Neural crest cell (in vitro differentiated cells): ENCODE measurements around the gene TCERG1L. TPM values are rescaled to one million over a fixed set of nuclear protein-coding genes. Genes with fewer than 3 reads are reported as not detected.

Source experiments
- DNase-seq: peaks from one replicate; pipeline ENCODE4 v3.0.0; 2021; ENCODE audit warnings: low read depth, mixed read lengths, low spot score
- H3K27ac Mint-ChIP-seq: one replicate; pipeline ENCODE4 v1.8.0; 2021; ENCODE audit warnings: mild to moderate bottlenecking, mixed read lengths; ENCODE audit not compliant: unreplicated experiment
- H3K27me3 Mint-ChIP-seq: 2 replicates; pipeline ENCODE4 v1.8.0; 2021; ENCODE audit warnings: low read depth, mild to moderate bottlenecking, mixed read lengths
- H3K36me3 Mint-ChIP-seq: 2 replicates; pipeline ENCODE4 v1.8.0; 2021; ENCODE audit warnings: low read depth, mild to moderate bottlenecking, mixed read lengths
- H3K4me1 Mint-ChIP-seq: 2 replicates; pipeline ENCODE4 v1.8.0; 2021; ENCODE audit warnings: mixed read lengths
- H3K4me3 Mint-ChIP-seq: one replicate; pipeline ENCODE4 v1.8.0; 2021; ENCODE audit warnings: mild to moderate bottlenecking, mixed read lengths
- H3K9me3 Mint-ChIP-seq: 2 replicates; pipeline ENCODE4 v1.8.0; 2021; ENCODE audit warnings: mixed read lengths
- total RNA-seq: library from RNA; stranded (reverse); gene quantifications from 2 replicates; pipeline ENCODE4 v1.2.1, GENCODE V29; 2021
- TF ChIP-seq, protein P1 (sequence below): fragments of 200-600 bp; sonication (generic); conservative IDR thresholded peaks from 2 replicates; pipeline ENCODE4 v1.5.0; 2021; ENCODE audit warnings: antibody characterized with exemption, mild to moderate bottlenecking

TCERG1L gene
- total RNA-seq, 1 donor from 2014 or later = 0.96 TPM

DNA sequence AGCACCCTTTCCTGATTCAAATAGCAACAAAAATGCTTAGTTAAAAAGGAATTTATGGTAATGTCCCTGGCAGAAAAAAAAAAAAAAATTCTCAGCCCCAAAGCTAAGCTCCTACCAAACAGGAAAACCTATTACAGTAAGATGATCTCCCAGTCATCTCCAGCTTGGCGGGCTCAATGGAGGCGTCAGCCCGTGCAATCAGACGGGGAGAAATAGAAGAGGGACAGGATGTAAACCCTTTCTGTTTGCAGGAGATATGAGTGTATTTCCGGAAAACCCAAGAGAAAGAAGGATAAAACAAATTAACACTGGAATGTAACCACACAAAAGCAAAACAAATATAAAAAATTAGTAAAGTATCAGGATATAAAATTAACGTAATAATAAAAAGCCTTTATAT is 242.8 kb downstream of the TCERG1L start:
- no peaks in the 10 kb centered on the region for H3K36me3 Mint-ChIP-seq
- DNase-seq = no peak
- no peak overlapping the region for H3K27ac Mint-ChIP-seq
- H3K4me3 Mint-ChIP-seq = no peak overlapping the region
- H3K4me1 Mint-ChIP-seq = peaks cover 12% of the 10 kb centered on the region
- peaks cover 16% of the 10 kb centered on the region for H3K27me3 Mint-ChIP-seq
- H3K9me3 Mint-ChIP-seq = no peaks in the 10 kb centered on the region
- TF ChIP-seq, protein P1, sequence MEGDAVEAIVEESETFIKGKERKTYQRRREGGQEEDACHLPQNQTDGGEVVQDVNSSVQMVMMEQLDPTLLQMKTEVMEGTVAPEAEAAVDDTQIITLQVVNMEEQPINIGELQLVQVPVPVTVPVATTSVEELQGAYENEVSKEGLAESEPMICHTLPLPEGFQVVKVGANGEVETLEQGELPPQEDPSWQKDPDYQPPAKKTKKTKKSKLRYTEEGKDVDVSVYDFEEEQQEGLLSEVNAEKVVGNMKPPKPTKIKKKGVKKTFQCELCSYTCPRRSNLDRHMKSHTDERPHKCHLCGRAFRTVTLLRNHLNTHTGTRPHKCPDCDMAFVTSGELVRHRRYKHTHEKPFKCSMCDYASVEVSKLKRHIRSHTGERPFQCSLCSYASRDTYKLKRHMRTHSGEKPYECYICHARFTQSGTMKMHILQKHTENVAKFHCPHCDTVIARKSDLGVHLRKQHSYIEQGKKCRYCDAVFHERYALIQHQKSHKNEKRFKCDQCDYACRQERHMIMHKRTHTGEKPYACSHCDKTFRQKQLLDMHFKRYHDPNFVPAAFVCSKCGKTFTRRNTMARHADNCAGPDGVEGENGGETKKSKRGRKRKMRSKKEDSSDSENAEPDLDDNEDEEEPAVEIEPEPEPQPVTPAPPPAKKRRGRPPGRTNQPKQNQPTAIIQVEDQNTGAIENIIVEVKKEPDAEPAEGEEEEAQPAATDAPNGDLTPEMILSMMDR = no peak

DNA sequence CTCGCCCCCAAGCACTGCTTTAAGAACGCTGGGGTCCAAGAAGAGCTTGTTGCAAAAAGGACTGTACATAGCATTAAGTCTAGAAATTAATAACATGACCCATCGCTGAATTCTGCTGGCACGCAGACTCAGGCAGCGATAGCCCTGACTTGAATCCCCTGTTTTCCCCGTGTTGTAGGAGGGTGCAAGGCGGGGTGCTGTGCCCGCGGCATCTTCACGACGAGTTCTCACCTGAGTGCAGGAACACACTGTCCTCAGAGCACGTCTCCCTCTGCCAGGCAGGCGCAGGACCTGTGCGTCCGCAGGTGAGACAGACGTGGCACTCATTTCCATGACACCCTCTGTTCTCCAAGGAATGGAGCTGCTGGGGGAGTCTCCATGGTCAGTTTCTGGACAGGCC is 243.2 kb downstream of the TCERG1L start:
- TF ChIP-seq, protein P1 = no peak
- DNase-seq = no peak
- Mint-ChIP-seq H3K27me3 (peaks cover 16% of the 10 kb centered on the region), H3K27ac (no peak overlapping the region), H3K36me3 (no peaks in the 10 kb centered on the region), H3K4me1 (peaks cover 12% of the 10 kb centered on the region), H3K4me3 (no peak overlapping the region), H3K9me3 (no peaks in the 10 kb centered on the region)

DNA sequence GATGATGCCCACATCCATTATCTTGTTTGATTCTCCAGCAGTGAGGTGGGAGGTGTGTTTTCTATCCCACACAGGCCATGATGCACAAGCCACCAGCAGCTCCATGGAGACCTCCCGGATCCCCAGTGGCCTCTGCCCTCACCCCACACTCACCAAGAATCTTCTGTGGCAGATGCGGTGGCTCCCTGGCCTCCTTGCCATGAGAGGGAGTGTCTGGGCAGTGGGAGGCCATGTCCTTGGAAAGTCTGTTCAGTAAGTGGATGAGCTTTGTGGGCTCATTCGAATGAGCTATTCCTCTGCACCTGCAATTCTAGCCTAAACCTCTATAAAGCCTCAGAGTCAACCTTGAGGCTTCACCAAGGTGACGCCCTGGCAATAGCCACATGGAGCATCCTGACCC is 243.8 kb downstream of the TCERG1L start:
- no peaks in the 10 kb centered on the region for H3K9me3 Mint-ChIP-seq
- H3K27me3 Mint-ChIP-seq = peaks cover 16% of the 10 kb centered on the region
- DNase-seq = no peak
- H3K36me3 Mint-ChIP-seq = no peaks in the 10 kb centered on the region
- H3K27ac Mint-ChIP-seq = no peak overlapping the region
- no peak overlapping the region for H3K4me3 Mint-ChIP-seq
- TF ChIP-seq, protein P1 = no peak
- peaks cover 12% of the 10 kb centered on the region for H3K4me1 Mint-ChIP-seq

DNA sequence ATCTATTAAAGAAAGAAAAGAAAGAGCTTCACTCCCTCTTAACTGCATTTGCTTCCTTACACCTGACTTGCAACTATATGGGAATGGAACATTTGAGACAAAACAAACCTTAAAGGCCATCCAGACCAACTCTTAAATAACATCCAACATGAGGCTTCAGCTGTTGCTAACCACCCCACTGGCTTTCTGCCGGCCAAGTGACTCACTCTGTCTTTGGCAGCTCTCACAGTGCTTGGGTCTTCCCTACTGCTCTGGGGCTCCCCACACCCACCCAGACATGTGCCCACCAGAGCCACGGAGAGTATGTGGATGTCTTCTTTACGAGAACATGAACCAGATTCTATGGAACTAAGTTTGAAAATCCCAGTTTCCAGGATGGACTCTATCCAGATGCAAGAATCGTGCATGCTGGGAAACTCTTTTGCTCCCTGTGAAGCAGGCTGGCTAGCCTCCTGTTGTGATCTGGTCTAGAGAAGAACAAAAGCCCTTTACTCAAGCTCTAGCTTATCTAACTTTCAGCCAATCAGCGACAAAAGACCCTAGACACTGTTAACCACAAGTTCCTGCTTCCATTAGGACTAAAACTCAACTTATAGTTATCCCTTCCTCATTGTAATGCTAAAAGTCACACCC is 245.7 kb downstream of the TCERG1L start:
- TF ChIP-seq, protein P1 = no peak
- Mint-ChIP-seq H3K36me3 (no peaks in the 10 kb centered on the region), H3K27ac (no peak overlapping the region), H3K27me3 (peaks cover 16% of the 10 kb centered on the region), H3K9me3 (no peaks in the 10 kb centered on the region), H3K4me1 (peaks cover 8% of the 10 kb centered on the region), H3K4me3 (no peak overlapping the region)
- no peak for DNase-seq

DNA sequence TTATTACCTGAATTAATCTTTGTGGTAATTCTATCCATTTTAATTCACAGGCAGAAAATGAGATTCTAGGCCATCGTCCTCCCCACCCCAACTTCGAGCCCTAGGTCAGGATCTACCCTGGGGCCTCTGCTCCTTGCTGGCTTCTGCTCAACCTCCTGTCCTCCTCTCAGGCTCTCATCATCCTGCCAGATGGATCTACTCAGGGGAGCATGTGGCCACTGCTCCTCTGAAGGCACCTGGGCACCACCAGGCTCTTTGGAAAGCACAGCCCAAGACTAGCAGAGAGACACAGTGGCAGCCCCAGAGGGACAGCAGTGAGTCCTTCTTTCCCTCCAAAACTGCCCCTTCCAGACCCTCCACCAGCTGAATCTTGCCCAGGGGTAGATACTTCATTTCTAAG is 248.2 kb downstream of the TCERG1L start:
- H3K27ac Mint-ChIP-seq = no peak overlapping the region
- TF ChIP-seq, protein P1 = no peak
- no peak overlapping the region for H3K4me3 Mint-ChIP-seq
- H3K27me3 Mint-ChIP-seq = peaks cover 16% of the 10 kb centered on the region
- no peaks in the 10 kb centered on the region for H3K9me3 Mint-ChIP-seq
- peaks cover 8% of the 10 kb centered on the region for H3K4me1 Mint-ChIP-seq
- no peaks in the 10 kb centered on the region for H3K36me3 Mint-ChIP-seq
- no peak for DNase-seq
